HG02938 (cell line): Measurements from ENCODE around the gene WEE1.
A peak's percentile ranks its signal among the peaks of the same experiment; 100 is the strongest.
"Not testable (repeated sequence)": the region's sequence is repeated elsewhere in the genome, so short reads cannot be mapped to it uniquely, and the experiment has no call there.

ENCODE experiments used
- ATAC-seq: cut with Tn5 transposase; IDR thresholded peaks from one replicate; pipeline ENCODE4 v1.9.1; 2021; ENCODE audit warnings: mild to moderate bottlenecking, moderate library complexity; ENCODE audit not compliant: unreplicated experiment

WEE1 gene

GRCh38 chr11:9573052-9573774 lies at the start of gene WEE1:
Gene WEE1, plus strand, starts transcription at chr11:9573670. Its CDS starts 264 bp downstream, at chr11:9573934.
- peak; percentile 80 for ATAC-seq

- ATAC-seq, result no peak
Observed at GRCh38 chr11:9524001-9524400, 49.5 kb upstream of the WEE1 start.

GRCh38 chr11:9525116-9525515 lies 48.4 kb upstream of the WEE1 start:
- ATAC-seq, result no peak

GRCh38 chr11:9527481-9528135 lies 45.9 kb upstream of the WEE1 start:
- ATAC-seq, result no peak

- ATAC-seq, result no peak
Observed at GRCh38 chr11:9528136-9528501, 45.4 kb upstream of the WEE1 start.

GRCh38 chr11:9528573-9529333 lies 44.7 kb upstream of the WEE1 start:
- ATAC-seq, result no peak

- ATAC-seq, result no peak
Observed at GRCh38 chr11:9529334-9529650, 44.2 kb upstream of the WEE1 start.

- no peak for ATAC-seq
Observed at GRCh38 chr11:9530020-9530621, 43.3 kb upstream of the WEE1 start.

GRCh38 chr11:9530901-9531625 lies 42.4 kb upstream of the WEE1 start:
- ATAC-seq, result no peak

GRCh38 chr11:9533058-9533457 lies 40.4 kb upstream of the WEE1 start:
- ATAC-seq, result no peak

- no peak for ATAC-seq
Observed at GRCh38 chr11:9533736-9534473, 39.6 kb upstream of the WEE1 start.

- no peak for ATAC-seq
Observed at GRCh38 chr11:9535189-9535781, 38.2 kb upstream of the WEE1 start.

- ATAC-seq, result no peak
Observed at GRCh38 chr11:9538548-9538947, 34.9 kb upstream of the WEE1 start.

- ATAC-seq, result not testable (repeated sequence)
Observed at GRCh38 chr11:9549216-9549615, 24.3 kb upstream of the WEE1 start.

- ATAC-seq, result no peak
Observed at GRCh38 chr11:9550191-9550628, 23.3 kb upstream of the WEE1 start.

- ATAC-seq, result no peak
Observed at GRCh38 chr11:9561279-9561982, 12.0 kb upstream of the WEE1 start.

GRCh38 chr11:9562716-9563115 lies 10.8 kb upstream of the WEE1 start:
- ATAC-seq, result no peak

- no peak for ATAC-seq
Observed at GRCh38 chr11:9563196-9563730, 10.2 kb upstream of the WEE1 start.
